IMR-90 (cell line): ENCODE measurements around the gene KCNAB1. TPM values are rescaled to one million over a fixed set of nuclear protein-coding genes. Genes with fewer than 3 reads are reported as not detected.
A peak's percentile ranks its signal among the peaks of the same experiment; 100 is the strongest.

Source experiments
- ATAC-seq: fragments of 200-7000 bp; cut with Tn5 transposase; 2 replicates; pipeline ENCODE4 v1.9.1; 2020; ENCODE audit warnings: low read depth, mild to moderate bottlenecking, moderate library complexity
- BruUV-seq: library from RNA; stranded (reverse); fragments of 400-500 nt; replicated peaks from 2 replicates; lab custom pipeline; 2021; lab: Mats Ljungman, UMichigan
- CTCF ChIA-PET: fragments of 300-600 bp; formaldehyde crosslinking; extraction: SDS; loops from one replicate; lab custom pipeline; 2021; ENCODE audit warnings: antibody characterized with exemption; lab: Yijun Ruan, JAX
- POLR2A ChIA-PET: fragments of 300-600 bp; sonication (Branson Sonifier 250); formaldehyde crosslinking; loops from one replicate; lab custom pipeline; 2022; ENCODE audit warnings: antibody characterized with exemption; ENCODE audit not compliant: unreplicated experiment; lab: Charles Lee
- DNase-seq: peaks from one replicate; pipeline ENCODE4 v3.0.0; 2013
- H2AFZ ChIP-seq: replicated peaks from 2 replicates; pipeline ENCODE3; 2013; ENCODE audit warnings: low read length, mild to moderate bottlenecking; ENCODE audit not compliant: poor library complexity
- H2AK5ac ChIP-seq: 2 replicates; pipeline ENCODE4 v1.6.1; 2013; ENCODE audit warnings: low read depth, low read length, inconsistent platforms
- H2AK9ac ChIP-seq: replicated peaks from 2 replicates; pipeline ENCODE3; 2013; ENCODE audit warnings: mild to moderate bottlenecking, low read depth, low read length, moderate library complexity; ENCODE audit not compliant: poor library complexity
- H2BK120ac ChIP-seq: 2 replicates; pipeline ENCODE4 v1.6.1; 2013; ENCODE audit warnings: low read depth, low read length, inconsistent platforms
- H2BK15ac ChIP-seq: 3 replicates; pipeline ENCODE4 v1.6.1; 2013; ENCODE audit warnings: low read depth, low read length, inconsistent platforms
- H2BK20ac ChIP-seq: 2 replicates; pipeline ENCODE4 v1.6.1; 2013; ENCODE audit warnings: low read depth, mild to moderate bottlenecking, inconsistent platforms, low read length, moderate library complexity
- H2BK5ac ChIP-seq: 2 replicates; pipeline ENCODE4 v1.6.1; 2013; ENCODE audit warnings: mild to moderate bottlenecking, low read depth, low read length, inconsistent platforms; ENCODE audit not compliant: poor library complexity, severe bottlenecking
- H3K14ac ChIP-seq: replicated peaks from 2 replicates; pipeline ENCODE4 v1.6.1; 2013; ENCODE audit warnings: low read depth, low read length, inconsistent platforms
- H3K18ac ChIP-seq: 2 replicates; pipeline ENCODE4 v1.6.1; 2013; ENCODE audit warnings: low read depth, low read length, control low read depth
- H3K23ac ChIP-seq: 2 replicates; pipeline ENCODE4 v1.6.1; 2013; ENCODE audit warnings: low read depth, low read length, inconsistent platforms
- H3K27ac ChIP-seq: 2 replicates; pipeline ENCODE4 v1.5.1; 2013; ENCODE audit warnings: mild to moderate bottlenecking, control low read depth, low read length; ENCODE audit not compliant: insufficient read depth
- H3K27me3 ChIP-seq: 2 replicates; pipeline ENCODE4 v1.6.1; 2013; ENCODE audit warnings: low read length; ENCODE audit not compliant: control insufficient read depth, insufficient read depth
- H3K36me3 ChIP-seq: 2 replicates; pipeline ENCODE4 v1.6.1; 2013; ENCODE audit warnings: low read length, mixed read lengths; ENCODE audit not compliant: control insufficient read depth, insufficient read depth
- H3K4ac ChIP-seq: 2 replicates; pipeline ENCODE4 v1.6.1; 2013; ENCODE audit warnings: low read depth, low read length, inconsistent platforms
- H3K4me1 ChIP-seq: 2 replicates; pipeline ENCODE4 v1.6.1; 2013; ENCODE audit warnings: low read length, mixed read lengths; ENCODE audit not compliant: control insufficient read depth, insufficient read depth
- H3K4me2 ChIP-seq: 2 replicates; pipeline ENCODE4 v1.6.1; 2013; ENCODE audit warnings: low read depth, mild to moderate bottlenecking, control low read depth, low read length, moderate library complexity
- H3K4me3 ChIP-seq: 2 replicates; pipeline ENCODE4 v1.5.1; 2013; ENCODE audit warnings: low read depth, mild to moderate bottlenecking, control low read depth, low read length, moderate library complexity; ENCODE audit not compliant: insufficient read depth
- H3K56ac ChIP-seq: 2 replicates; pipeline ENCODE4 v1.6.1; 2013; ENCODE audit warnings: low read length, inconsistent platforms; ENCODE audit not compliant: insufficient read depth; ENCODE audit errors: extremely low read depth
- H3K79me1 ChIP-seq, 2 experiments: 2 replicates each; pipeline ENCODE4 v1.6.1; 2013; ENCODE audit warnings: low read length in 2 of 2, inconsistent platforms in 1 of 2, low read depth in 1 of 2
- H3K9ac ChIP-seq: 2 replicates; pipeline ENCODE4 v1.6.1; 2013; ENCODE audit warnings: low read depth, low read length, control low read depth
- H3K9me1 ChIP-seq: 2 replicates; pipeline ENCODE4 v1.6.1; 2013; ENCODE audit warnings: low read length, inconsistent platforms; ENCODE audit not compliant: insufficient read depth
- H3K9me3 ChIP-seq: 2 replicates; pipeline ENCODE4 v1.6.1; 2013; ENCODE audit warnings: low read length; ENCODE audit not compliant: control insufficient read depth, insufficient read depth
- H4K20me1 ChIP-seq: 2 replicates; pipeline ENCODE4 v1.6.1; 2013; ENCODE audit warnings: low read length, inconsistent platforms; ENCODE audit not compliant: insufficient read depth
- H4K5ac ChIP-seq: 2 replicates; pipeline ENCODE4 v1.6.1; 2013; ENCODE audit warnings: mild to moderate bottlenecking, low read depth, low read length, control low read depth
- H4K8ac ChIP-seq, 2 experiments: 2 replicates each; pipeline ENCODE4 v1.6.1; 2013; ENCODE audit warnings: low read depth in 2 of 2, low read length in 2 of 2, control low read depth in 1 of 2, inconsistent platforms in 1 of 2
- H4K91ac ChIP-seq: 2 replicates; pipeline ENCODE4 v1.6.1; 2013; ENCODE audit warnings: low read depth, low read length, inconsistent platforms; ENCODE audit not compliant: insufficient read depth
- CEBPB ChIP-seq: IDR thresholded peaks from 2 replicates; pipeline ENCODE4 v1.6.1; 2012; ENCODE audit warnings: low read depth, low read length, improper control_type of control experiment
- NFE2L2 ChIP-seq: fragments of 150-350 bp; IDR thresholded peaks from 2 replicates; pipeline ENCODE4 v1.6.1; 2016; ENCODE audit warnings: low read depth, mild to moderate bottlenecking, low read length
- WGBS, 2 experiments: methylation state at CpG; one replicate each; pipeline versions ENCODE4 v1.1.5 to v1.1.7; 2013; ENCODE audit warnings: missing lambda C conversion rate in 2 of 2; ENCODE audit not compliant: insufficient read length in 1 of 2; ENCODE audit errors: extremely low coverage in 2 of 2; 5-methylcytosine and 5-hydroxymethylcytosine counted together
- dilution Hi-C: fragments of 300-500 bp; cut with HindIII; formaldehyde crosslinking; loops from one replicate; pipeline ENCODE4 v1.14.3; 2018; ENCODE audit warnings: low sequenced_read_pairs; ENCODE audit not compliant: unreplicated experiment
- in situ Hi-C: fragments of 300-500 bp; cut with MboI; formaldehyde crosslinking; loops from 3 replicates; pipeline ENCODE4 v1.14.3; 2019; ENCODE audit warnings: low sequenced_read_pairs, inconsistent platforms, mixed read lengths
- intact Hi-C: fragments of 100-400 bp; cut with micrococcal nuclease; formaldehyde crosslinking; loops from 2 replicates; pipeline ENCODE4 v1.10.0; 2022
- polyA plus RNA-seq, 3 experiments: library from polyadenylated mRNA; depleted of rRNA; stranded (reverse); fragments of >200 nt; gene quantifications; 2 replicates each; pipeline ENCODE4 v1.2.3, GENCODE V29; 2012; ENCODE audit warnings: low replicate concordance in 1 of 3
- total RNA-seq: library from RNA; depleted of rRNA; stranded (reverse); fragments of >200 nt; gene quantifications from 2 replicates; pipeline ENCODE4 v1.2.3, GENCODE V29; 2012

Gene KCNAB1
- total and polyA plus RNA-seq, 2 of the 4 experiments (the other 2 are of a cell fraction) = under 0.01 to 0.07 TPM

DNA sequence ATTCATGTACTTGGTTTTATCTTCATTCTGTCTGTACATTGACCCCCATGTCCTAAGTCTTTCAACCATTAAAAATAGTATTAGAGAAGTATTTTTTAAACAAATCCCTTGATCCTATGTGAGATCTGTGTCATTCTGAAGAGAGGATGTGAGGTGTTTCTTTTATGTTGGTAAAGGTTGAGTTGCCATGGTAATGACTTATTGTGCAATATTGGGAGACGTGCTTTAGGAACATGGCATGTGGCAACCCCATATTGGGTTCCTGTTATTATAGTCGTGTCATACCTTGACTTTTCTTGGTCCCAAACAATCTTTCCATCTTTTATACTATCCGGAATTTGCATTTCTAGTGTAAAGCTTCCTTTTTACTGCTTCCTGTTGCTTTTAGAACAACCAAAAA is 203.1 kb downstream of the KCNAB1 start:
- DNase-seq = no peak
- H3K23ac ChIP-seq = no peak overlapping the region
- H3K4me1 ChIP-seq = no peaks in the 10 kb centered on the region
- no peak overlapping the region for H3K9ac ChIP-seq
- no peak overlapping the region for H2AFZ ChIP-seq
- no peaks in the 10 kb centered on the region for H3K79me1 ChIP-seq
- peak; percentile 84 for TF ChIP-seq CEBPB
- no peak for TF ChIP-seq NFE2L2
- H4K20me1 ChIP-seq = no peaks in the 10 kb centered on the region
- no peak overlapping the region for H3K56ac ChIP-seq
- no peak overlapping the region for H3K27ac ChIP-seq
- POLR2A ChIA-PET = no interaction called here
- dilution Hi-C loops = no loop called here
- intact Hi-C loops = no loop called here
- H3K4ac ChIP-seq = no peak overlapping the region
- H4K5ac ChIP-seq = no peak overlapping the region
- H2BK15ac ChIP-seq = no peak overlapping the region
- no peak overlapping the region for H4K91ac ChIP-seq
- CTCF ChIA-PET = no interaction called here
- H2BK120ac ChIP-seq = no peak overlapping the region
- H3K9me1 ChIP-seq = no peaks in the 10 kb centered on the region
- no peaks in the 10 kb centered on the region for H3K36me3 ChIP-seq
- H3K4me2 ChIP-seq = no peak overlapping the region
- no TSS peak for BruUV-seq
- in situ Hi-C loops = no loop called here
- no peak overlapping the region for H2BK5ac ChIP-seq
- H3K9me3 ChIP-seq = no peaks in the 10 kb centered on the region
- no peak overlapping the region for H2AK5ac ChIP-seq
- WGBS, 2 experiments = no CpG with 5 or more reads among the region's 3 CpGs
- ATAC-seq = no peak
- peaks cover 5% of the 10 kb centered on the region; the same call in 1 of the 2 replicates for H3K27me3 ChIP-seq
- no peak overlapping the region for H2BK20ac ChIP-seq
- no peak overlapping the region for H3K18ac ChIP-seq
- no peak overlapping the region for H4K8ac ChIP-seq
- no peak overlapping the region for H3K14ac ChIP-seq
- H2AK9ac ChIP-seq = no peak overlapping the region
- no peak overlapping the region for H3K4me3 ChIP-seq
